Chondrocyte (in vitro differentiated cells): ENCODE results near the gene SMG6. TPM values are rescaled to one million over a fixed set of nuclear protein-coding genes. Genes with fewer than 3 reads are reported as not detected.

Experiments used
- DNase-seq: peaks from one replicate; pipeline ENCODE4 v3.0.0; 2021; ENCODE audit warnings: mixed read lengths, low spot score
- H3K27ac Mint-ChIP-seq: one replicate; pipeline ENCODE4 v1.8.0; 2021; ENCODE audit warnings: mild to moderate bottlenecking, moderate library complexity, mixed read lengths; ENCODE audit not compliant: unreplicated experiment
- H3K27me3 Mint-ChIP-seq: 2 replicates; pipeline ENCODE4 v1.8.0; 2021; ENCODE audit warnings: low read depth, mixed read lengths
- H3K36me3 Mint-ChIP-seq: 2 replicates; pipeline ENCODE4 v1.8.0; 2021; ENCODE audit warnings: low read depth, mixed read lengths
- H3K4me1 Mint-ChIP-seq: 2 replicates; pipeline ENCODE4 v1.8.0; 2021; ENCODE audit warnings: low read depth, mild to moderate bottlenecking, mixed read lengths
- H3K4me3 Mint-ChIP-seq: one replicate; pipeline ENCODE4 v1.8.0; 2021; ENCODE audit warnings: mild to moderate bottlenecking, moderate library complexity, mixed read lengths; ENCODE audit not compliant: unreplicated experiment
- H3K9me3 Mint-ChIP-seq: 2 replicates; pipeline ENCODE4 v1.8.0; 2021; ENCODE audit warnings: low read depth, mixed read lengths
- CTCF ChIP-seq: fragments of 200-600 bp; sonication (generic); IDR thresholded peaks from 2 replicates; pipeline ENCODE4 v1.5.0; 2021; ENCODE audit warnings: antibody characterized with exemption, mild to moderate bottlenecking, moderate library complexity
- total RNA-seq: library from RNA; stranded (reverse); gene quantifications from 3 replicates; pipeline ENCODE4 v1.2.1, GENCODE V29; 2021

SMG6 gene
- total RNA-seq, 1 donor from 2014 or later, result 33.6 TPM

GRCh38 chr17:2197271-2197670 is 106.3 kb downstream of the SMG6 start:
- no peak for DNase-seq
- Mint-ChIP-seq H3K4me1 (peaks cover 37% of the 10 kb centered on the region), H3K9me3 (no peaks in the 10 kb centered on the region), H3K27me3 (no peaks in the 10 kb centered on the region), H3K4me3 (no peak overlapping the region), H3K27ac (no peak overlapping the region), H3K36me3 (peaks cover 9% of the 10 kb centered on the region)
- TF ChIP-seq CTCF, result no peak

- Mint-ChIP-seq H3K4me3 (no peak overlapping the region), H3K36me3 (peaks cover 7% of the 10 kb centered on the region), H3K27ac (peak overlapping the region; percentile 68), H3K27me3 (no peaks in the 10 kb centered on the region), H3K4me1 (peaks cover 44% of the 10 kb centered on the region), H3K9me3 (no peaks in the 10 kb centered on the region)
- no peak for DNase-seq
- TF ChIP-seq CTCF, result no peak
Measured at GRCh38 chr17:2195729-2196128, 107.9 kb downstream of the SMG6 start.

GRCh38 chr17:2194889-2195335 is 108.7 kb downstream of the SMG6 start:
- no peak overlapping the region for H3K4me3 Mint-ChIP-seq
- H3K4me1 Mint-ChIP-seq, result peaks cover 47% of the 10 kb centered on the region
- no peaks in the 10 kb centered on the region for H3K27me3 Mint-ChIP-seq
- no peak for DNase-seq
- H3K36me3 Mint-ChIP-seq, result peaks cover 7% of the 10 kb centered on the region
- H3K9me3 Mint-ChIP-seq, result no peaks in the 10 kb centered on the region
- TF ChIP-seq CTCF, result no peak
- H3K27ac Mint-ChIP-seq, result peak overlapping the region; percentile 6

DNA sequence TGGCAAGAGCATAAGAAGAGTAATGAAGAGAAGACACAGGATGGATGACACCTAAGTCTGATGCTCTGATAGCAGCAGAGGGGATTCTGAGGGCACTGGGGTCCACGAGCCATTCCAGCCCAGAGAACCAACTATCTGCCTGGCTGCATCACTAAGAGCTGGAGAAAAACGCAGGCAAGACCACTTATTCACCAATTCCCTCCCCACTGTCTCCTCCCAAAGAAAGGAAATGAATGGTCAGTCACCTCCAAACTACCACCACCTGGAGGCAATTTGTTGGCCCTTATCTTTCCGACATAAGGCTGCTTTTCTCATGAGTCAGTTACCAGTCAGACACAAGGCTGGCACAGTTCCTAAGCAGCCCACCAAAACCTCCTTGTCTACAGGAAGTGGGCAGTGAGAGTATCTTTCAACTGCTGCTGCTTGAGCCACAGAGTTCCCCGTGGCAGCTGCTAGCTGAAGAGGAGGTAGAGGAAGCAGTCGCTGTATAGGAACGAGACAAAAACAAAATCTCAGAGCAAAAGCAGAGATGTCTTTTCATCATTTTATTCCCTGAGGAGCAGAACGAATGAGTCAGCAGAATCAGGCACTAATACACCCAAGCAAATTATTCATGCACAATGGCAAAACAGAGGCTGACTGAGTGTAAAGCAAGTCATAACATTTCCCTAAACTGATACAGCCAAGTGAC is 111.1 kb downstream of the SMG6 start:
- Mint-ChIP-seq H3K27ac (peak overlapping the region; percentile 94), H3K9me3 (no peaks in the 10 kb centered on the region), H3K27me3 (no peaks in the 10 kb centered on the region), H3K36me3 (peaks cover 18% of the 10 kb centered on the region), H3K4me1 (peaks cover 39% of the 10 kb centered on the region), H3K4me3 (no peak overlapping the region)
- no peak for DNase-seq
- no peak for TF ChIP-seq CTCF

GRCh38 chr17:2191785-2192184 is 111.8 kb downstream of the SMG6 start:
- no peaks in the 10 kb centered on the region for H3K9me3 Mint-ChIP-seq
- no peaks in the 10 kb centered on the region for H3K27me3 Mint-ChIP-seq
- peaks cover 39% of the 10 kb centered on the region for H3K4me1 Mint-ChIP-seq
- no peak for TF ChIP-seq CTCF
- H3K27ac Mint-ChIP-seq, result peak overlapping the region; percentile 18
- no peak overlapping the region for H3K4me3 Mint-ChIP-seq
- DNase-seq, result no peak
- H3K36me3 Mint-ChIP-seq, result peaks cover 20% of the 10 kb centered on the region
